Skin epidermis (tissue), 12 donors: ENCODE measurements around the gene TULP1.

Experiments
- H3K27ac ChIP-seq, 21 experiments: fragments of 200-600 bp; sonication (generic) in 11 of 21; one replicate each; pipeline ENCODE4 v1.5.0; 2020; ENCODE audit warnings: mild to moderate bottlenecking in 3 of 21, inconsistent platforms in 2 of 21, moderate library complexity in 2 of 21
- H3K4me3 ChIP-seq, 7 experiments: fragments of 200-600 bp; sonication (generic) in 2 of 7; one replicate each; pipeline ENCODE4 v1.5.0; 2020; ENCODE audit warnings: inconsistent platforms in 2 of 7, mild to moderate bottlenecking in 2 of 7, moderate library complexity in 1 of 7

The TULP1 gene

GRCh38 chr6:35448191-35448590 is 64.5 kb downstream of the TULP1 start:
- Histone ChIP-seq H3K27ac (no peak overlapping the region), H3K4me3 (no peak overlapping the region)
